NCI-H345 treated with DMSO at 0.1 percent for 48 hours (cell line): ENCODE measurements around the gene CHMP1B.
"Not testable (repeated sequence)": the region's sequence is repeated elsewhere in the genome, so short reads cannot be mapped to it uniquely, and the experiment has no call there.

Experiments
- DNase-seq: peaks from one replicate; lab custom pipeline; 2025; ENCODE audit not compliant: unreplicated experiment; lab: John Stamatoyannopoulos, UW

CHMP1B gene

GRCh38 chr18:11866764-11867163, 15.6 kb downstream of the CHMP1B start:
- DNase-seq = no peak

GRCh38 chr18:11868230-11868629, 17.0 kb downstream of the CHMP1B start:
- no peak for DNase-seq

- DNase-seq = no peak
Measured at GRCh38 chr18:11871501-11871900, 20.3 kb downstream of the CHMP1B start.

GRCh38 chr18:11872479-11873136, 21.4 kb downstream of the CHMP1B start:
- DNase-seq = no peak

GRCh38 chr18:11873670-11874340, 22.6 kb downstream of the CHMP1B start:
- DNase-seq = no peak

GRCh38 chr18:11874676-11875075, 23.5 kb downstream of the CHMP1B start:
- DNase-seq = no peak

- DNase-seq = no peak
Measured at GRCh38 chr18:11877497-11878135, 26.4 kb downstream of the CHMP1B start.

- DNase-seq = no peak
Measured at GRCh38 chr18:11880586-11881304, 29.5 kb downstream of the CHMP1B start.

- DNase-seq = no peak
Measured at GRCh38 chr18:11882636-11883035, 31.4 kb downstream of the CHMP1B start.

- DNase-seq = no peak
Measured at GRCh38 chr18:11883153-11883552, 31.9 kb downstream of the CHMP1B start.

GRCh38 chr18:11884396-11885030, 33.3 kb downstream of the CHMP1B start:
- no peak for DNase-seq

- no peak for DNase-seq
Measured at GRCh38 chr18:11885278-11885947, 34.2 kb downstream of the CHMP1B start.

- no peak for DNase-seq
Measured at GRCh38 chr18:11886577-11887110, 35.4 kb downstream of the CHMP1B start.

- DNase-seq = no peak
Measured at GRCh38 chr18:11887328-11888128, 36.3 kb downstream of the CHMP1B start.

GRCh38 chr18:11888726-11889125, 37.5 kb downstream of the CHMP1B start:
- no peak for DNase-seq

GRCh38 chr18:11889284-11889683, 38.1 kb downstream of the CHMP1B start:
- DNase-seq = no peak

- DNase-seq = no peak
Measured at GRCh38 chr18:11891737-11892136, 40.5 kb downstream of the CHMP1B start.

GRCh38 chr18:11892438-11892837, 41.2 kb downstream of the CHMP1B start:
- not testable (repeated sequence) for DNase-seq

GRCh38 chr18:11897781-11898180, 46.6 kb downstream of the CHMP1B start:
- DNase-seq = no peak

GRCh38 chr18:11899063-11899462, 47.9 kb downstream of the CHMP1B start:
- DNase-seq = no peak
